ENCODE data around the gene RASSF6.
"Not testable (repeated sequence)": the region's sequence is repeated elsewhere in the genome, so short reads cannot be mapped to it uniquely, and the experiment has no call there.

Gene RASSF6

DNA sequence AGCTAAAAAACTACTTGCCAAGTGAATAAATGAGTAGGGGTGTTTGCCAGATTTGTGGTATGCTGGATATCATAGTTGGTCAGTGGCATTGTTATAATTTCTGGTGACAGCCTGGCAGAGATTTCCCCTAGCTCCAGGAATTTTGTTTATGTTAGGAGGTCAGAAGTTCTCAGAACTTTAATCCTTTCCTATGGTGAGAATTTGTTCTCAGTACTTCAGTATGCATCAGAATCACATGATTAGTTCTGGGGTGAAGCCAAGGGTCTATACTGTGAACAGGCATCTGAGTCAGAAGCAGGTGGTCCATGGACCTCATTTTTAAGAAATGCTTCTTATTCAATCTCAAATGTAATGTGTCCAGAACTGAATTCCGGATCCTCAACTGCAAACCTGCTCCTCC lies 10.5 kb downstream of the RASSF6 start:
- DNase-seq, result no peak

DNA sequence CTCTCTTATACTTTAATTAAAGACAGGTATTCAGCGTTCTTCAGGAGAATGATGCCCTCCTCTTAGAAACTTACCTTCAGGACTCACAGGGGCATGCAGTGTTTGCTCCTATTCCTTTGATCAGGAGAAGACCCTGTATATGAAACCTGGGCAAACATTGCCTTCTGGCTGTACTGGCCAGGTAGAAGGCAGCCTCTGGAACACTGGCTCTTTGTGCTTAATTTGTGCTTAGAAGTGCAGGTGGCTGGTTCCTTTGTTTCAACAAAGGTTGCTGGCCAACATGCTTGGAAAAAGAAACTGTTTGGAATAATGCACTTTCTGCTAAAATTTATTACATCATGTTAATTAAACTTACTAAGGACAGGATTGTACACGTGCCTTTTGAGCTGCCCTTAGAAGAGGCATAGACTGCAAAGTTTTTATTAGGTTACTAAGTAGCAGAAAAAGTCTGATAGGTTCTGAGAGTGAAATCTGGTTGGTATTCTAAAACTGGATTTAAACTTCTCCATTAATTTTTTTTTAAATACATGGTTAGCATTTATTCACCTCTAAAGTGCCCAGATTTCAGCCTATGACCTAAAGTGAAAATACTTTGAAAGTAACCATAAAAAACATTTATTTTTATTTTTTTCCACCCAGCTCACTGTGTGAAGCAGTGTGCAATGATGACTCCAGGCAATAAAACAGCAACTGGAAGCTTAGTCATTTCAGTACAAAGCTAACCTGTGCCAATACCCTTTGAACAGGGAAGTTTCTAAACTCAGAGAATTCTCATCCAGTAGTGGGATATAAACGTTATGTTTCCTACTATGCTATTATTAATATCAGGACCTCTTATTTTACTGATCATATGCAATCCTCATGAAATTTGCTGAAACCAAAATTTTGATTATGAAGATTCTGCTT lies 11.3 kb downstream of the RASSF6 start:
- DNase-seq, result no peak

DNA sequence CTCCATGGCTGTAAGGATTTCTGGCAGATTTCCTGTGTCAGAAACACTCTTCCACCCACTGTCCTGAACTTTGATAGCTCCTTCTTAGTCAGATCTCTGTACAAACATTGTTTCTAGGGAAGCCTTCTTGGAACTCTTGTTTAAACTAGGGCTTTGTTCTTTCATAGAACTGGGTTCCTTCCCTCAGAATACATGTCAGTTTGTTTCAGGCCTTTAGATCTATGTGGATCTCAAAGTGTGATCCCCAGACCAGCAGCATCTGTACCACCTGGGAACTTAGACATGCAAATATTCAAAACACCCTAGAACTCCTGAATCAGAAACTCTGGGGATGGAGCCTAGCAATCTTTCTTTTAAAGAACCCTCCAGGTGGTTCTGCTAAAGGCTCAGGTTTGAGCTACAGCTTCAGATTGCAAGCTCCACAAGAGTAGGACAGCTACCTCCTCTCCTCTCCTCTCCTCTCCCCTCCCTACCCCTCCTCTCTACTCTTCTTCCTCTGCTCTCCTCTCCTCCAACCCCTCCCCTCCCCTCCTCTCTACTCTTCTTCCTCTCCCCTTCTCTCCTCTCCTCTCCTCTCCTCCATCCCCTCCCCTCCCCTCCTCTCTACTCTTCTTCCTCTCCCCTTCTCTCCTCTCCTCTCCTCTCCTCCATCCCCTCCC lies 12.7 kb downstream of the RASSF6 start:
- DNase-seq, result no peak

DNA sequence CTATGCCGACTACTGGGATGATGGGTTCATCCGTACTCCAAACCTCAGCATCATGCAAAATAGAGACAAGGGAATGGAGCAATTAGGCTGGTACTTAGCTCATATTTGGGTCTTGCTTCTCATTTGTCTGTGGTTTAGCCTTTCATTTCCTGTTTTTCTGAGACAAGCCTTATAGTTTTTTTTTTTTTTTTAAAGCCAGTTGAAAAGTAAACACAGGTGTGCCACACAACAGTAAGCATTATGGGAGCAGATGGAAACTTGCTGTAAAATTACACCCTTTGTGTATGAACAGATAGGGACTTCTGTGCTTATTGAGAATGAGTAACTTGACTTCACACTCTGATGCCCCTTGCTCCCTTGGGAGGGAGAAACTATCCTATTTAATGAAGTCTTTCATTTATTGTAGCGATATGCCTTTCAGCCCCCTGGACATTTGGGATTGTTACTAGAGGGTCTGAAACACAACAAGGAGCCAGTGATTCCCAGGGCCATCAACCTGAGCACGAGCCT lies 13.7 kb downstream of the RASSF6 start:
- no peak for DNase-seq

DNA sequence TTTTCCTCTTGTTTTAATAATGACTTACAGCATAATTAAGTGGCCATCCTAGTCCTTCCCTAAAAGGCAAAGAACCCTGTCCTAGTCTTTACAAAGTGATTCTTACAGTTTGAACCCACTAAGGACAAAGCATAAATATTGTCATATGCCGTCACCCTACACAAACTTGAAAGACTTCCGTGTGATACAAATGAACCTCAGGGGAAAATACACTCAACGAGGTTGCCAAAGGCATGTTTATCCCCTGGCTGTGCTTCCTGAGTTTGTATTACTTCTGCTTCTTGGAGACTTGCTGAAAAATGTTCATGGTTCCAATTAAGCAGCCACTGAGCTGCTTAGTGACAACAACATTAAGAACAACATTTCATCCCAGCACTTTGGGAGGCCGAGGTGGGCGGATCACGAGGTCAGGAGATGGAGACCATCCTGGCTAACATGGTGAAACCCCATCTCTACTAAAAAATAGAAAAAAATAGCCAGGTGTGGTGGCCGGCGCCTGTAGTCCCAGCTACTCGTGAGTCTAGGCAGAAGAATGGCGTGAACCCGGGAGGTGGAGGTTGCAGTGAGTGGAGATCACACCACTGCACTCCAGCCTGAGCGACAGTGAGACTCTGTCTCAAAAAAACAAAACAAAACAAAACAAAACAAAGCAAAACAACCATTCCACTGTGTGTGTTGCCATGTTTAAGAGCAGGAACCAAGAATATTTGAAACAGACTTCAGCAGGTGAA lies 16.2 kb downstream of the RASSF6 start:
- DNase-seq, result no peak

DNA sequence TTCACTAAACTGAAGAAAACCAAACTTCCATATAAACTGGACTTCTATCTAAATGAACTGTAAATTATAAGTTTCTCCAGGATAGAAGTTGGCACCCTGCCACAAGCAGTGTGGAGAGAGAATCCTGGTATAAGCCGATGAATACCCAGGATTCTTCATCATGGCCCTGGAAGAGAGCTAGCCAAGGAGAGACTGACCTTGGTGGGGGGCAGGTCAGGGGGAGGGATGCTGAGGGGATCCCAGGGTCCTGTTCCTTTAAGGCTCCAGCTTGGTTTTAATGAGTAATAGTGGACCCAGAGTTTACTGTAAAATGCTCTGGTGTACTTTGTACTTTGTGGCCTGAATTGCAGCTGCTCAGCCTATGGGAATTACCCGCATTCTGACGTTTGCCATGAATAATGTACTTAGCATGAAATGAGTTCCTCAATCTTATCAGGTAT lies 16.9 kb downstream of the RASSF6 start:
- no peak for DNase-seq

DNA sequence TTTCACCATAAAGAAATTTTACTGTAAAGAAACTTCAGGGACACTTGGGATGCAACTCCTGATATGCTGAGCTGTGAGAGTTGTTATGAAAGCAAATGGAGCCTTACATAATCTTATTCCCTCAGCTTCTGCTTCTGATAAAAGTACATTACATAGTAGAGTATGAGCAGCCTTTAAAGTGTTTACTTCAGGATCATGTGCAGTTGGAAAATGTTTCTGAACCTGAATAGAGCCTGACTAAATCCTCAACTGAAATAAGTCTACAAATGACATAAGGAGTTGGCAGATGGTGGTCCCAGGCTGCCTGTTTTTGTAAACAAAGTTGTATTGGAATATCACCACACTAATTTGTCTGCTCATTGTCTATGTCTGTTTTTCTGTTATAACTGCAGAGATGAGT lies 19.3 kb downstream of the RASSF6 start:
- no peak for DNase-seq

DNA sequence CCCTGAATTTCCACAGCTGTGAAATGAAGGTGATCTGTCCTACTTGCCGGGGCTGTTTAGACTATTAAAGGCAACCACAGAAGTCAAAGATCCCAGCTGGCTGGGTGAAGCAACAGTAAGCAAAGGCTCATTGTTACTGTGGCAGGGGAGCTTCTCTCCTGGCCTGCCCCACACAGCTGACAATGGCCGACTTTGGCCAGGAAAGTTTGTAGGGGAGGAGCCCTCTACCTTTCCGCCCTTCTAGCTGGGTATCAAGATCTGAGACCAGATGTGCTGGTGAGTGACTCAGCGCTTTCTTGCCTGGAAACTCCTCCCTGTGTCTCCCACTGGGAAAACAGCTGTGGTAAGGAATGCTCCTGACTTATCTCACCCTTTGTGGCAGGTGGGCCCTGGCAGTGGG lies 21.1 kb downstream of the RASSF6 start:
- DNase-seq, result no peak

DNA sequence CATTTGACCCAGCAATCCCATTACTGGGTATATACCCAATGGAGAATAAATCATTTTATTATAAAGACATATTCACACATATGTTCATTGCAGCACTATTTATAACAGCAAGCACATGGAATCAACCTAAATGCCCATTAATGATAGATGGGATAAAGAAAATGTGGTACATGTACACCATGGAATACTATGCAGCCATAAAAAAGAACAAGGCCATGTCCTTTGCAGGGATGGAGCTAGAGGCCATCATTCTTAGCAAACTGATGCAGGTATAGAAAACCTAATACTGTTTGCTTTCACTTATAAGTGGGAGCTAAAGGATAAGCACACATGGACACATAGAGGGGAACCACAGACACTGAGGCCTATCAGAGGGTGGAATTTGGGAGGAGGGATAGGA lies 22.6 kb downstream of the RASSF6 start:
- DNase-seq, result no peak

DNA sequence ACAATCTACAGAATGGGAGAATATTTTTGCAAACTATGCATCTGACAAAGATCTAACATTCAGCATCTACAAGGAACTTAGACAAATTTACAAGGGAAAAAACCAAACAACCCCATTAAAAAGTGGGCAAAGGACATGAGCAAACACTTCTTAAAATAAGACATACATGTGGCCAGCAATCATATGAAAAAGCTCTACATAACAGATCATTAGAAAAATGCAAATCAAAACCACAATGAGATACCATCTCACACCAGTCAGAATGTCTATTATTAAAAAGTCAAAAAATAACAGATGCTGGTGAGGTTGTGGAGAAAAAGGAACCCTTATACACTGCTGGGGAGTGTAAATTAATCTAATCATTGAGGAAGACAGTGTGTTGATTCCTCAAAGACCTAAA lies 23.1 kb downstream of the RASSF6 start:
- DNase-seq, result not testable (repeated sequence)

DNA sequence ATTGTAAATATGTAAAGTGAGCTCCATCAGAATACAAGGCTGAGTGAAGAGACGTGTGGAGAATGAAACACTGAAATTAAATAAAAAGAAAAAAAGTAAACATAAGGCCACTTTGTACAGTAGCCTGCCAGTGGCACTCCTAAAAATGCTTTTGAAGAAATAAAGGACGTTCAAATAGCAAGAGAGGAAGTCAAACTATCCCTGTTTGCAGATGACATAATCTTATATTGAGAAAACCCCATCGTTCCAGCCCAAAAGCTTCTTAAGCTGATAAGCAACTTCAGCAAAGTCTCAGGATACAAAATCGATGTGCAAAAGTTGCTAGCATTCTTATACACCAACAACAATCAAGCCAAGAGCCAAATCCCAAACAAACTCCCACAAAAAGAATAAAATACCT lies 24.2 kb downstream of the RASSF6 start:
- no peak for DNase-seq

DNA sequence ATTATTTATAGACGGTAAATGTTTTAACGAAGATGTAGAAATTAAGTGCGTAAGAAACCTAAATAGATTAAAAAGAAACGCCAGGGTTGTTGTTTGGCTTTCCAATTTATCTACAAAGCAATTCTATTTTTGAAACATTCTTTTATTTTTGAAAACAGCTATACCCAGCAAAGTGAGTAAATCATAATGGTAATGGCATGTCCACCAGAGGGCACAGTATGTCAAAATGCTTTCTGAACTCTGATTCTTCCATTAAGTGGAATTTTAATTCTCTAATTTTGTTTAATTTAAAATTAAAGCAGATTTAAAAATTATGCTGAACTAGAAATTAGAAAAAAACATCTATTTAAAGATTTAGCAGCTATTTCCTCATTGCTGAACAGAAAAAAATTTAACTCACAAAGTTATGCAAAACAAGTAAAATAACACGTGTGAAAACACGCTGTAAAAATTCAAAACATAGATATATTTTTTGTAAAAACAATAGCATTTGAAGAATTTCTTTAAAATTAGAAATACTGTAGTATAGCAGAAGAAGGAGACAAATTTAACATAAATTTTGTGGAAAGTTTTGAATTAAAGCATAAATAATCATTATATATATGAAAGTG lies 26.5 kb downstream of the RASSF6 start:
- DNase-seq, result no peak

DNA sequence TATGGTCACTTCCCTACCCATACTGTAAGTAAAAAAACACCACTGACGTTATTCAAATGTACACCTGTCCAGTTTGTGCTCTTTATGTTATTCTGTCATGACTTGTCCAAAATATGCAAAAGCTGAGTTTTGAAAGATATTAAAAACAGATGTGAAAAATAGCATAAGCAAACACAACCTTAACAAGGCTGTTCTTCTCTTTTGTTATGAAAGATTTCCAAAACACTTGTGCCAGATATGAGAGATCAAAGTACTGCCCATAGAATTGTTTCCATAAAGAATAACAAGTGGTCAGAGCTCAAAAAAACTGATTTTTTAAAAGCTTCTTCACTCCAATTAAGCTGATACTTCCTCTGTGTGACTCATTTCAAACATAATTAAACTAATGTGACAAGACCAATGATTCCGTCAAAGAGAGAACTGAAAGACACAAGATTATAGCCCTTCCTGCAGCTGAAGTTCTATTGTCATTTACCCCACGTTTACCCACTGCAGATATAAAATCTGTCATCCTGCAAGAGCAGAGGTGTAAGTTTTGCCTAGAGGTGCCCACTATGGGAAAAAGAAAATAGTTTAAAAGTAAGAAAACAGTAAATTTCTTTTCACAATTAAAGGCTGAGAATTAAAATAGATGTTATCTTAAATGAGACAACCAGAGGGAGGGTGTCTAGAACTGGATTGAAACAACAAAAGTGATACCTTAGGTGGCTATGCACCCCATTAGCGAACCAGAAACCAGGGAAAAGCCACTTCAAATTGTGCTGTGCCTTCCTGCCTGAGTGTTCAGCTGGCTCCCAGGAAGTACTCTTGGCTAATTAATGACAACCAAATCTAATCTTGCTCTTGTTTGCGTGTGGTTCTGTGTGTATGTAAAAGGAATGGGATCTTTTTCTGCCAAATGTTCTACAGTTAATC lies 30.1 kb downstream of the RASSF6 start:
- no peak for DNase-seq

DNA sequence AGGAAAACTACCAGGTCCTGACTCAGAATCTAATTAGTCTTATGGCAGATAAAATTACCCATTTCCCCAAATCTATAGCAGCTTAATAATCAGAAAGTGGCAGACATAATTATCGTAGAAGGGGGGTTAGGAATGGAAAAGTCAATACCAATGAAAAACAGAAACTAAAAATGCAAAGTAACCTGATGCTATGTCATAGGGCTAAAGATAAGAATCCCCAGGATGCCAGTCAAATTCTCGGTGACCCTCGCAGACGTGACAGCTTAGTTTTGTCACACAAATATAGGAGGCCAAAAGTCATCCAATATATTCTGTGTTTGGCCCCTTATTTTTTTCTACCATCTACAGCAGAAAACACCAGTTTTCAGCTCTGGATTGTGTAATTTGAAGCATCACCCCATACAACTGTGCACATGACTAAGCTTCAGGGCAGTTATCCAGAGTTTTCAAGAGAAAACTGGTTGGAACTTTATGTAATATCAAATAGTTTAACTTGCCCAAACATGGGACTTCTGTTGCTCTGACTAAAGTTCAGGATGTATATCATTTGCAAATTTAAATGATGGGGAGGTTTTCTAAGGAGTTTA lies 30.9 kb downstream of the RASSF6 start:
- DNase-seq, result no peak

DNA sequence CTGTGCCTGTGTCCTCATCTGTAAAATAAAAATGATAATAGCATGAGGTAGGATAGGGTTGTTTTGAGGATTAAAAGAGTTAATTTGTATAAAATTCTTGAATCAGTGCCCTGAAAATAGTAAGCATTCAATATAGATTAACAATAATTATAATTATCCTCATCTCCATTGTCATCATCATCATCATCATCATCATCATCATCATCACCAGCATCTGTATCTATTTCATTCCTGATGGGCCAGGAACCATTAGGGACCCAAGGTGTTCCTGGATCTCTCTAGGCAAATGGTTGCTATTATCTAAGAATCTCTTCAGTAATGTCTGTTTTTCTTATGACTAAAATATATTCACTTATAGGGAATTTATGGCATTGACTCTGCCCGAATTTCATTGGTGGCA lies 31.6 kb downstream of the RASSF6 start:
- no peak for DNase-seq

DNA sequence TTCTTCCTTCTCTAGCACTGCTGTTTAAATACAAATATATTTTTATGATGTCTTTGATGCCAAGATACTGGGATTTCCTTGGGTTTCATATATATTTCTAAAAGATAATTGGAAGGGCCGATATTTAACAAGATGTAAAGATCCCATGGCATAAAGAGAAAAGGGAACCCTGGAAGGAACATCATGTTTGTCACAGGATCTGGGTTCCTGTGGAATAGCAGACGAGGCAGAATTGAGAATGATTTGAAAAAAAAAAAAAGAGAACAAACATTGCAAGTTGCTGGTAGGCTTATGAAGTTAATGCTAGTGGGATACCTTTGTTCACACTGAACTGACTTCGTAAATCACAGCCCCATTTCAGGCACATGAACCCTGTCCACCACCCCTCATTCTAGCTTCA lies 33.6 kb downstream of the RASSF6 start:
- DNase-seq, result no peak

DNA sequence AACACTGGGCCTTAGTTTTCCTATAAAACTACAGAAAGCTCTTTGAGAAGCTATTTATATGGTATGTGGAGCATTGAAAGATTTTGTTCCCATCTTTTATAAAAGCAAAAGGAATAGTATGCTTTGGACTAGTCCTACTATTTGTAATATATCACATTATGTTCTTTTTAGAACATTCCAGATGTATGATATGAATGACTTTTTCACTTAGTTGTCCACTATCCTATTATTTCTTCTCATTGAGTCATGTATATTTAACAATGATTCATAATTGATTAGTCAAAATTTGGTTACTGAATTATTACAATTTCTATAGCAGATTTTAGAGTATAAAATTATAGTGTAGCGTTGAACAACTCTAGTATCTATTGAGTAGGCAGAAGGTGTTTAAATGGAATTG lies 34.2 kb downstream of the RASSF6 start:
- DNase-seq, result no peak

DNA sequence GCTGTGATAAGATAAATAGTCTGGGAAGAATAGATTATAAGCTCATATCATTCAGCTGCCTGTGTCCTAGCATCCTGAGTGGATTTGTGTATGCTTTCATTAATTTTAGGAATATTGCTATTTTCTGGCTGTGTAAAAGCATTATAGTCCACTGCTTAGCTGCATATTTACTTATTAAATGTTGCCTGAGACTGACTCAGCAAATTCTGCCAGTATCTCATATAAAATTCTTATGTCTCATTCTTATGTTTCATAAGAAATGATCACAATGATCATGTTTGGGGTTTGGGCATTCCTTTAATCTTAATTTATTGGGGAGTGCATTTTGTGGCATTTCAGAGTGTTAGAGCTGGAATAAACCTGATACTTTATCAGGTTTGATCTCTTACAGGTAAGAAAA lies 34.9 kb downstream of the RASSF6 start:
- DNase-seq, result no peak

DNA sequence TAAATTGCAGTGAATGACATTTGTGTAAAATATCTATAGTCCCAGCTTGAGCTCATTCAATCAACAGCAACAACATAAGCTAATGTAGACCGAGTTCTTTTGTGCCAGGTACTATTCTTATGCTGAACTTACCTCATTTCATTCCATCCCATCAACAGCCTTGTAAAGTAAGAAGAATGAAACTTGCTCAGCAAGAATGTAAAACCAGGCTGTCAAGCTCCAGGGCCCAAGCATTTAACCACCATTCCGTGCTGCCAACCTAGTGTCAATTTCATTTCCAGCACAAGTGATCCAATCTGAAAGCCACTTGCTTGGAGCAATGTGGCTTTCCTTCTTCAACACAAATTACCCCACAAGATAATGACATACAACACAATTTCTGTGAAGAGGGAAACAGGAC lies 36.6 kb downstream of the RASSF6 start:
- no peak for DNase-seq

DNA sequence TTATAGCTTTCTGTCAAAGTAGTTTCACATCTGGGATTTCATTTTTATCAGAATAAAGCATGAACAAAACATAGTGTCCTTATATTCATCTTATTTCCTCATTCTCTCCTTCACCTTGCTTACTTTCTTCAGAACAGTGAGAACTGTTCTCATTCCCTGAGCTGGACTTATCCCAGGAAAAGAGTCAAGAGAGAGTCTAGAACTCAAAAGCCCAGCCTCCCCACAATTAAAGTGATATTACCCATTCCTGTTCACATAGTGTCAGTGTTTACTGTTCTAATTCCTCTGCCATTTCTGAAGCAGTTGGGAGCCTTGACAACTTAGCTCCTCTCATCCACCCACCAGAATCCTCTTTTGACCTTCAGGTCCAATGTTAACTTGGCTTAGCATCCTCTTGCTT lies 42.9 kb downstream of the RASSF6 start:
- DNase-seq, result no peak

DNA sequence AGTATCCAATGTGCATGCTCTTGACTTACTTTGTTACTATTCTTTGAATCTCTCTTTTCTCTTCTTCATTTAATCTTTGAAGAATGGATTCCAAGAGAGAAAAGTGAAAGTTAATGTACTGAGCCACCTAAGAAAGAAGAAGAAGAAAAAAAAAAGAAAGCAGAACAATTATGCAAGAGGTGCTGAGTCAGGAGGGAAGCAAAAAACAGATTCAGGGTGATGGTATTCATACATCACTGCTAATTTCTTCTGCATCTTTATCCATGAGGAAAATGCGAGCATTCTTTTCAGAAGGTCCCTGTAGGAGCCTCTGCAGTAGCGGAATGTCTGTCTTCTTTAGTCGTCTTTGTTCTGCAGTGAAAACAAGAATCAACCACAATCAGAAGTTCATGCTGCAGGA lies 43.9 kb downstream of the RASSF6 start:
- DNase-seq, result no peak

DNA sequence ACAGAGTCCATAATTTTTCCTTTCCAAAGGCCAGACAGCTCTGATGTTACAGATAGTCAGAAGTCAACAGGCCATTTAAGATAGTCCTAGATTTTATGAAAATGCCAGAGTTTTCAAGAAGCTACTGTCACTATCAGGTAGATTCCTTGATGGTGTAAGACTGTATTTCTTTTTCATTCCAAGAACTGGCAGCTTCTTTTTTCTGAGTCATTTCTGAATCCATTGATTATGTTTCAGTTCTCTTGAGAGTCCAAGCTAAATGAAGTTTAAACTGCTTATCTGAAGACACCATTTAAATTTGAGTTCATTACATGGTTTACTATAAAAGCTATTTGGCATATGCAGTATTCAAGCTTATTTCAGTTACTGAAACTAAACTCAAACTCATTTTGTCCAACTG lies 44.6 kb downstream of the RASSF6 start:
- no peak for DNase-seq
